SK-N-SH treated with all-trans-retinoic acid at 6 μM for 48 hours (cell line): Measurements from ENCODE around the gene MYOD1.

Experiments used
- CREB5 ChIP-seq: fragments of 250-450 bp; sonication (Bioruptor Pico); IDR thresholded peaks from 2 replicates; pipeline ENCODE4 v1.5.1; 2020; ENCODE audit warnings: low read depth, mild to moderate bottlenecking, moderate library complexity
- SNAI2 ChIP-seq: fragments of 250-450 bp; sonication (Bioruptor Pico); IDR thresholded peaks from 2 replicates; pipeline ENCODE4 v1.5.0; 2020; ENCODE audit warnings: mild to moderate bottlenecking, moderate library complexity
- TCF4 ChIP-seq: fragments of 250-450 bp; sonication (Bioruptor Pico); IDR thresholded peaks from 2 replicates; pipeline ENCODE4 v1.8.0; 2021; ENCODE audit warnings: mild to moderate bottlenecking, moderate library complexity, borderline replicate concordance
- ZFP3 ChIP-seq: fragments of 250-450 bp; sonication (Bioruptor Pico); IDR thresholded peaks from 2 replicates; pipeline ENCODE4 v1.5.0; 2020; ENCODE audit warnings: mild to moderate bottlenecking, moderate library complexity
- ZNF565 ChIP-seq: fragments of 450-650 bp; formaldehyde crosslinking; conservative IDR thresholded peaks from 2 replicates; pipeline ENCODE4 v1.5.0; 2020; ENCODE audit warnings: low read depth, mild to moderate bottlenecking, moderate library complexity
- TF ChIP-seq, protein P1 (sequence below): fragments of 250-450 bp; sonication (Bioruptor Pico); IDR thresholded peaks from 2 replicates; pipeline ENCODE4 v1.8.0; 2020; ENCODE audit warnings: mild to moderate bottlenecking, moderate library complexity, borderline replicate concordance

GRCh38 chr11:17751558-17751957 is 32.2 kb downstream of the MYOD1 start:
- no peak for TF ChIP-seq SNAI2
- TF ChIP-seq TCF4 = no peak
- no peak for TF ChIP-seq ZFP3 (CRISPR knock-in tag)
- no peak for TF ChIP-seq CREB5 (CRISPR knock-in tag)
- no peak for TF ChIP-seq ZNF565 (CRISPR knock-in tag)
- TF ChIP-seq, protein P1, sequence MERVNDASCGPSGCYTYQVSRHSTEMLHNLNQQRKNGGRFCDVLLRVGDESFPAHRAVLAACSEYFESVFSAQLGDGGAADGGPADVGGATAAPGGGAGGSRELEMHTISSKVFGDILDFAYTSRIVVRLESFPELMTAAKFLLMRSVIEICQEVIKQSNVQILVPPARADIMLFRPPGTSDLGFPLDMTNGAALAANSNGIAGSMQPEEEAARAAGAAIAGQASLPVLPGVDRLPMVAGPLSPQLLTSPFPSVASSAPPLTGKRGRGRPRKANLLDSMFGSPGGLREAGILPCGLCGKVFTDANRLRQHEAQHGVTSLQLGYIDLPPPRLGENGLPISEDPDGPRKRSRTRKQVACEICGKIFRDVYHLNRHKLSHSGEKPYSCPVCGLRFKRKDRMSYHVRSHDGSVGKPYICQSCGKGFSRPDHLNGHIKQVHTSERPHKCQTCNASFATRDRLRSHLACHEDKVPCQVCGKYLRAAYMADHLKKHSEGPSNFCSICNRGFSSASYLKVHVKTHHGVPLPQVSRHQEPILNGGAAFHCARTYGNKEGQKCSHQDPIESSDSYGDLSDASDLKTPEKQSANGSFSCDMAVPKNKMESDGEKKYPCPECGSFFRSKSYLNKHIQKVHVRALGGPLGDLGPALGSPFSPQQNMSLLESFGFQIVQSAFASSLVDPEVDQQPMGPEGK (CRISPR knock-in tag) = no peak
